HCT116 (cell line): ENCODE results near the gene KYAT1. TPM values are rescaled to one million over a fixed set of nuclear protein-coding genes. Genes with fewer than 3 reads are reported as not detected.

Experiments used
- ATAC-seq: fragments of 200-7000 bp; cut with Tn5 transposase; 2 replicates; pipeline ENCODE4 v1.9.1; 2020; ENCODE audit warnings: mild to moderate bottlenecking, moderate library complexity
- BruUV-seq: library from RNA; stranded (reverse); fragments of 400-500 nt; replicated peaks from 2 replicates; lab custom pipeline; 2021; lab: Mats Ljungman, UMichigan
- CTCF ChIA-PET: fragments of 300-600 bp; sonication (Branson Sonifier 250); formaldehyde crosslinking; loops from one replicate; lab custom pipeline; 2021; ENCODE audit warnings: antibody characterized with exemption; lab: Charles Lee
- POLR2A ChIA-PET: fragments of 300-600, 350-600 bp; sonication (Branson Sonifier 250); formaldehyde crosslinking; loops from one replicate; lab custom pipeline; 2021; ENCODE audit warnings: antibody characterized with exemption; lab: Charles Lee
- RAD21 ChIA-PET, 2 experiments: fragments of 300-600 bp; sonication (Branson Sonifier 250); formaldehyde crosslinking; loops; one replicate each; lab custom pipeline; 2023; ENCODE audit warnings: low total read pairs in 2 of 2; ENCODE audit not compliant: uncharacterized antibody in 2 of 2, unreplicated experiment in 2 of 2, low non-redundant PET in 1 of 2; lab: Charles Lee
- DNase-seq: peaks from one replicate; pipeline ENCODE4 v3.0.0-alpha.2; 2010; ENCODE audit warnings: low read depth, low spot score
- H2AFZ ChIP-seq: fragments of 200-600 bp; shearing (Covaris generic), sonication (generic); 2 replicates; pipeline ENCODE4 v1.6.1; 2017; ENCODE audit warnings: low read depth, mixed run types, mixed read lengths, antibody characterized with exemption, low read length; ENCODE audit not compliant: poor library complexity, severe bottlenecking
- H3K27ac ChIP-seq: 2 replicates; pipeline ENCODE4 v1.5.1; 2012; ENCODE audit warnings: low read depth, low read length
- H3K27me3 ChIP-seq: fragments of 200-600 bp; sonication (generic); 2 replicates; pipeline ENCODE4 v1.6.1; 2016; ENCODE audit warnings: mixed run types, low read length, mixed read lengths; ENCODE audit not compliant: insufficient read depth
- H3K36me3 ChIP-seq, 2 experiments: fragments of 200-500 bp in 1 of 2; fragments of 200-600 bp in 1 of 2; sonication (Bioruptor generic) in 1 of 2; sonication (generic) in 1 of 2; 2 replicates each; pipeline versions ENCODE4 v1.5.1 to v1.6.1; 2014 to 2016; ENCODE audit warnings: low read length in 2 of 2, inconsistent platforms in 1 of 2, mixed read lengths in 1 of 2, mixed run types in 1 of 2; ENCODE audit not compliant: insufficient read depth in 2 of 2, control insufficient read depth in 1 of 2
- H3K4me1 ChIP-seq, 2 experiments: fragments of 200-600 bp in 1 of 2; sonication (generic) in 1 of 2; 2 replicates each; pipeline versions ENCODE4 v1.5.1 to v1.6.1; 2012 to 2017; ENCODE audit warnings: low read length in 2 of 2, inconsistent platforms in 1 of 2, mild to moderate bottlenecking in 1 of 2, mixed read lengths in 1 of 2, mixed run types in 1 of 2, moderate library complexity in 1 of 2; ENCODE audit not compliant: insufficient read depth in 2 of 2, control insufficient read depth in 1 of 2
- H3K4me2 ChIP-seq: fragments of 200-600 bp; sonication (generic); 2 replicates; pipeline ENCODE4 v1.6.1; 2017; ENCODE audit warnings: mixed run types, low read length, mixed read lengths
- H3K4me3 ChIP-seq, 2 experiments: fragments of 200-600 bp in 1 of 2; sonication (generic) in 1 of 2; replicated peaks in 1 of 2; 2 replicates each; pipeline ENCODE4 v1.5.1; 2011 to 2016; ENCODE audit warnings: low read length in 2 of 2, control low read depth in 1 of 2, low read depth in 1 of 2, mild to moderate bottlenecking in 1 of 2, mixed read lengths in 1 of 2, mixed run types in 1 of 2
- H3K79me2 ChIP-seq: fragments of 200-600 bp; sonication (generic); 2 replicates; pipeline ENCODE4 v1.6.1; 2017; ENCODE audit warnings: mild to moderate bottlenecking, mixed run types, low read length, moderate library complexity, mixed read lengths; ENCODE audit not compliant: insufficient read depth
- H3K9ac ChIP-seq: fragments of 200-600 bp; sonication (generic); 2 replicates; pipeline ENCODE4 v1.6.1; 2016; ENCODE audit warnings: low read length, mixed read lengths
- H3K9me2 ChIP-seq: fragments of 200-600 bp; sonication (generic), shearing (Covaris generic); 2 replicates; pipeline ENCODE4 v1.6.1; 2017; ENCODE audit warnings: mixed run types, mild to moderate bottlenecking, moderate library complexity; ENCODE audit not compliant: insufficient read depth
- H3K9me3 ChIP-seq, 2 experiments: fragments of 200-500 bp in 1 of 2; fragments of 200-600 bp in 1 of 2; sonication (Bioruptor generic) in 1 of 2; sonication (generic) in 1 of 2; 2 replicates each; pipeline ENCODE4 v1.6.1; 2014 to 2017; ENCODE audit warnings: low read length in 2 of 2, mixed read lengths in 2 of 2, inconsistent platforms in 1 of 2, low read depth in 1 of 2, mild to moderate bottlenecking in 1 of 2, mixed run types in 1 of 2, moderate library complexity in 1 of 2; ENCODE audit not compliant: control insufficient read depth in 1 of 2, insufficient read depth in 1 of 2
- H4K20me1 ChIP-seq: fragments of 200-600 bp; sonication (generic), shearing (Covaris generic); 2 replicates; pipeline ENCODE4 v1.6.1; 2017; ENCODE audit warnings: mixed run types, mild to moderate bottlenecking, moderate library complexity; ENCODE audit not compliant: insufficient read depth
- CTCF ChIP-seq, 3 experiments: fragments of 200-600 bp in 1 of 3; sonication (generic) in 1 of 3; IDR thresholded peaks in 2 of 3; conservative IDR thresholded peaks in 1 of 3; 2 replicates each; pipeline ENCODE4 v1.5.1; 2012 to 2017; ENCODE audit warnings: low read depth in 2 of 3, low read length in 2 of 3, antibody characterized with exemption in 1 of 3, borderline replicate concordance in 1 of 3, control low read depth in 1 of 3, mild to moderate bottlenecking in 1 of 3, mixed read lengths in 1 of 3, mixed run types in 1 of 3, moderate library complexity in 1 of 3; ENCODE audit not compliant: insufficient read depth in 1 of 3
- ELF1 ChIP-seq: IDR thresholded peaks from 2 replicates; pipeline ENCODE4 v1.6.1; 2012; ENCODE audit warnings: low read depth, borderline replicate concordance
- EZH2 ChIP-seq: fragments of 200-600 bp; sonication (generic); IDR thresholded peaks from 2 replicates; pipeline ENCODE4 v1.6.1; 2017; ENCODE audit warnings: antibody characterized with exemption, mixed run types
- JUND ChIP-seq: IDR thresholded peaks from 2 replicates; pipeline ENCODE4 v1.6.1; 2012
- POLR2A ChIP-seq: IDR thresholded peaks from 2 replicates; pipeline ENCODE4 v1.7.0; 2011; ENCODE audit warnings: borderline replicate concordance; ENCODE audit not compliant: insufficient read depth, insufficient read length; ENCODE audit errors: extremely low read depth
- RAD21 ChIP-seq: IDR thresholded peaks from 2 replicates; pipeline ENCODE4 v1.6.1; 2012; ENCODE audit warnings: low read depth, mild to moderate bottlenecking
- SRF ChIP-seq: IDR thresholded peaks from 2 replicates; pipeline ENCODE4 v1.6.1; 2012; ENCODE audit warnings: low read depth
- TCF7L2 ChIP-seq: IDR thresholded peaks from 2 replicates; pipeline ENCODE4 v1.7.0; 2011; ENCODE audit warnings: borderline replicate concordance, inconsistent platforms; ENCODE audit not compliant: insufficient read depth, insufficient read length; ENCODE audit errors: extremely low read depth
- YY1 ChIP-seq: IDR thresholded peaks from 2 replicates; pipeline ENCODE4 v1.6.1; 2011; ENCODE audit warnings: low read length, low read depth, moderate library complexity, mild to moderate bottlenecking; ENCODE audit not compliant: insufficient replicate concordance; ENCODE audit errors: extremely low read depth
- ZFX ChIP-seq: fragments of 450-650 bp; IDR thresholded peaks from 2 replicates; pipeline ENCODE4 v1.6.1; 2017
- ZNF274 ChIP-seq: fragments of 200-500 bp; sonication (Bioruptor generic); IDR thresholded peaks from 2 replicates; pipeline ENCODE4 v1.6.1; 2014; ENCODE audit warnings: mild to moderate bottlenecking, low read depth, low read length, inconsistent platforms
- intact Hi-C: fragments of 100-400 bp; cut with micrococcal nuclease; formaldehyde crosslinking; loops from 2 replicates; pipeline ENCODE4 v1.10.0; 2022
- total RNA-seq: library from RNA; stranded (reverse); gene quantifications from one replicate; pipeline ENCODE4 v1.2.1, GENCODE V29; 2021; ENCODE audit not compliant: unreplicated experiment
- TF ChIP-seq, protein P1 (sequence below): IDR thresholded peaks from 2 replicates; pipeline ENCODE4 v1.6.1; 2012

KYAT1 gene
- total RNA-seq, 1 experiment from 2014 or later = 10.1 TPM

- Histone ChIP-seq H3K36me3 (peaks cover 8 to 12% of the 10 kb centered on the region in 2 experiments; a peak in 3 of 4 replicates), H3K79me2 (peaks cover 14% of the 10 kb centered on the region), H3K27ac (peak overlapping the region; percentile 77), H3K4me2 (peak overlapping the region; percentile 96), H2AFZ (no peak overlapping the region), H3K4me1 (peaks cover 12 to 28% of the 10 kb centered on the region in 2 experiments; a peak in 3 of 4 replicates), H3K27me3 (no peaks in the 10 kb centered on the region), H3K4me3 (peak overlapping the region; percentile 87 to 94), H3K9me2 (no peaks in the 10 kb centered on the region), H3K9me3 (peaks cover 0 to 2% of the 10 kb centered on the region in 2 experiments; a peak in 1 of 4 replicates), H4K20me1 (no peaks in the 10 kb centered on the region), H3K9ac (peak overlapping the region; percentile 73)
- ChIA-PET POLR2A (no interaction called here), CTCF (interaction anchor here (1.7 kb wide), 1 partner anchor 86 kb away, joined by 4 read pairs; the partner anchor contains the start of gene PKN3), RAD21 (no interaction called here)
- BruUV-seq = no TSS peak
- DNase-seq (no peak), ATAC-seq (peak; percentile 24)
- intact Hi-C loops = loop anchor here (1.0 kb wide), 1 partner anchor 16 kb away; the partner anchor contains the start of gene ZER1
- TF ChIP-seq ZFX (no peak), JUND (no peak), SRF (no peak), ELF1 (no peak), EZH2 (no peak)
- TF ChIP-seq, protein P1, sequence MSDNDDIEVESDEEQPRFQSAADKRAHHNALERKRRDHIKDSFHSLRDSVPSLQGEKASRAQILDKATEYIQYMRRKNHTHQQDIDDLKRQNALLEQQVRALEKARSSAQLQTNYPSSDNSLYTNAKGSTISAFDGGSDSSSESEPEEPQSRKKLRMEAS = no peak
Measured at GRCh38 chr9:128787659-128788058, 94.1 kb downstream of the KYAT1 start.

DNA sequence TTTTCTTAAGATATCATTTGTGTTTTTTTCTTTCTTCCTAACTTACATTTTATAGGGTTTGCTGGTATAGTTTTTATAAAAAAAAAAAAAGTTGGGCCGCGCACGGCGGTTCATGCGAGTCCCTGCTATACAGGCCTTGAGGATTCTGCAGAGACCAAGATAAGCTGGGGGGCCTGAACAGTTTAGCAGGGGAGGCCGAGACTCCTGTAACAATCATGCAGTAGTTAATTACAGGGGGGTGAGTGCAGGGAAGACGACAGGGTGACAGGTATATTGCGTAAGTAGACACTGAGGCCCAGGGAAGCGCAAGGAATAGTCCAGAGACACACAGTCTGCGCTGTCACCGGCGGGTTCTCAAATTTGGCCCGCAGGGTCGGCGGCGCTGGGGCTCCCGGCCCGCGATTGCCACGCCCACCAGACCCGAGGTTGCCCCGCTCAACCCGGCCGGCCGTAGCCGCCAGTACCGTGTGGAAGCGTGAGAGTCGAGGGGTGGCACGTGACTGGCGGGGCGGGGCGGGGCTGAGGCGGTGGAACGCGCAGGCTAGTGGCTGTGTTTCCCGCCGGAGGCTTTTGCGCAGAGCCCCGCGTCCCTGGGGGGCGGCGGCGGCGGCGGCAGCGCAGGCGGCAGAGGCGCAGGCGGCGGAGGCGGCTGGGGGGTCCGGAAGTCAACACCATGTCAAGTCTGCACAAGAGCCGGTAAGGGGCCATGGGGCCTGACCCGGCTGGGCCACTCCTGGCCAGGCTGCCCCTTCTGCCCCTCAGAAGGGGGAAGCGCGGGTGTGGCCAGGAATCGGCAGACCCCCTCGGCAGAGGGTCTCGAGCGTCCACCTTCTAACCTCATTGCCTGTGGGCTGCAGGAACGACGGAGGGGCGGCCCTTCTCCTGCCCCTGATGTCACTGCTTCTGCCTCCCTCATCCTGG lies 94.8 kb downstream of the KYAT1 start, which contains the start of gene TBC1D13:
TBC1D13 (plus strand) TSS at position 573 of the 921 bp plus-strand sequence; CDS start at position 674, 101 bp downstream.
- no peaks in the 10 kb centered on the region for H4K20me1 ChIP-seq
- H3K4me3 ChIP-seq = peak within 1 kb of the TSS; percentile 87 to 94
- intact Hi-C loops = loop anchor here (1.0 kb wide), 1 partner anchor 16 kb away; the partner anchor contains the start of gene ZER1
- H3K9ac ChIP-seq = peak within 1 kb of the TSS; percentile 73
- H3K79me2 ChIP-seq = peaks cover 14% of the 10 kb centered on the region
- peak; percentile 44 for DNase-seq
- H3K36me3 ChIP-seq = peaks cover 3 to 9% of the 10 kb centered on the region in 2 experiments; a peak in 3 of 4 replicates
- POLR2A ChIA-PET = interaction anchor here (0.7 kb wide), 1 partner anchor 327 kb away, joined by 4 read pairs; no protein-coding TSS in a partner anchor
- H2AFZ ChIP-seq = peak within 1 kb of the TSS; percentile 46
- BruUV-seq = no TSS peak
- H3K27me3 ChIP-seq = no peaks in the 10 kb centered on the region
- H3K4me2 ChIP-seq = peak within 1 kb of the TSS; percentile 96
- RAD21 ChIA-PET = no interaction called here
- H3K9me2 ChIP-seq = no peaks in the 10 kb centered on the region
- ATAC-seq = peak; percentile 96
- H3K27ac ChIP-seq = peak within 1 kb of the TSS; percentile 77
- CTCF ChIA-PET = no interaction called here
- H3K9me3 ChIP-seq = peaks cover under 1 to 2% of the 10 kb centered on the region in 2 experiments; a peak in 2 of 4 replicates
- peaks cover 12 to 28% of the 10 kb centered on the region in 2 experiments; a peak in 3 of 4 replicates for H3K4me1 ChIP-seq
- TF ChIP-seq RAD21 (no peak), CTCF (IDR thresholded peaks at IDR 0.05 in 2 of 3, conservative IDR thresholded peaks at IDR 0.05 in 1 of 3; ENCODE audit: borderline replicate concordance in 1 of 3, insufficient read depth in 1 of 3, low read depth in 2 of 3, low read length in 2 of 3) (no peak), ZNF274 (no peak), YY1 (peak; percentile 68), TCF7L2 (peak; percentile 52), ELF1 (no peak), POLR2A (no peak)
- TF ChIP-seq, protein P1 = peak; percentile 99
